Gastroesophageal sphincter (tissue), 3 donors: ENCODE data around the gene GPHN.
A peak's percentile ranks its signal among the peaks of the same experiment; 100 is the strongest.

Experiments
- CTCF ChIP-seq, 4 experiments: fragments of 200-600 bp in 2 of 4; fragments of 450-650 bp in 2 of 4; sonication (generic) in 1 of 4; IDR thresholded peaks; one replicate each; pipeline ENCODE4 v1.5.1; 2017 to 2019; ENCODE audit warnings: antibody characterized with exemption in 4 of 4, mild to moderate bottlenecking in 2 of 4, moderate library complexity in 2 of 4
- POLR2A ChIP-seq, 2 donors: fragments of 450-650 bp; IDR thresholded peaks; one replicate each; pipeline ENCODE4 v1.6.1; 2017; ENCODE audit warnings: antibody characterized with exemption in 2 of 2, mild to moderate bottlenecking in 2 of 2, moderate library complexity in 1 of 2

GRCh38 chr14:66495218-66496098 is 12.5 kb upstream of the GPHN start:
- TF ChIP-seq CTCF (IDR thresholded peaks at IDR 0.05) (peak; percentile 58 to 79 (median 66)), POLR2A (IDR thresholded peaks at IDR 0.05) (no peak)
